IPS-15b (cell line): ENCODE measurements around the gene ADA.

ENCODE experiments used
- H3K27me3 ChIP-seq: one replicate; pipeline ENCODE4 v1.6.1; 2013; ENCODE audit warnings: low read length; ENCODE audit not compliant: control insufficient read depth, insufficient read depth
- H3K36me3 ChIP-seq: one replicate; pipeline ENCODE4 v1.6.1; 2013; ENCODE audit warnings: low read length; ENCODE audit not compliant: control insufficient read depth, insufficient read depth
- H3K4me1 ChIP-seq: one replicate; pipeline ENCODE4 v1.6.1; 2013; ENCODE audit warnings: mild to moderate bottlenecking, low read length; ENCODE audit not compliant: control insufficient read depth, insufficient read depth
- H3K4me3 ChIP-seq: one replicate; pipeline ENCODE4 v1.5.1; 2013; ENCODE audit warnings: low read depth, low read length
- H3K9ac ChIP-seq: one replicate; pipeline ENCODE4 v1.6.1; 2013; ENCODE audit warnings: low read depth, mild to moderate bottlenecking, low read length
- H3K9me3 ChIP-seq: one replicate; pipeline ENCODE4 v1.6.1; 2013; ENCODE audit warnings: mild to moderate bottlenecking, low read length; ENCODE audit not compliant: control insufficient read depth, insufficient read depth

ADA gene

DNA sequence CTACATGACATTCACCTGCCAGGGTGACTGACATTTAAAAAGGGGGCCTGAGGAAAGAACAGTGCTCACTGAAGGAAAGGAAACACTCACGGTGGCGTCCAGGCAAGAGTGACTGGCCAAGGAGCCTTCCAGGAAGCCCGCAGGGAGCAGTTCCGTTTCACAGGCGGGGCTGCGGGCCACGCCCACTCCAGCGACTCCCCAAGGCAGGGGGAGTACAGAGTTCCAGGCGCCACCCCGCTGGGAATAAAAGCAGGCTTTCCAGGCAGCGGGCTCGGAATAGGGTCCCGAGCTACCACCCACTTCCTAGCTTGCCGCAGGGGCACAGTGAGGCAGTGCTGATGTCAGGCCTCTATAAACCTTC, 34.9 kb downstream of the ADA start:
- H3K4me3 ChIP-seq, result peak overlapping the region; percentile 19
- H3K9me3 ChIP-seq, result no peaks in the 10 kb centered on the region
- peaks cover 9% of the 10 kb centered on the region for H3K36me3 ChIP-seq
- no peak overlapping the region for H3K9ac ChIP-seq
- peaks cover 15% of the 10 kb centered on the region for H3K4me1 ChIP-seq
- peaks cover 49% of the 10 kb centered on the region for H3K27me3 ChIP-seq

DNA sequence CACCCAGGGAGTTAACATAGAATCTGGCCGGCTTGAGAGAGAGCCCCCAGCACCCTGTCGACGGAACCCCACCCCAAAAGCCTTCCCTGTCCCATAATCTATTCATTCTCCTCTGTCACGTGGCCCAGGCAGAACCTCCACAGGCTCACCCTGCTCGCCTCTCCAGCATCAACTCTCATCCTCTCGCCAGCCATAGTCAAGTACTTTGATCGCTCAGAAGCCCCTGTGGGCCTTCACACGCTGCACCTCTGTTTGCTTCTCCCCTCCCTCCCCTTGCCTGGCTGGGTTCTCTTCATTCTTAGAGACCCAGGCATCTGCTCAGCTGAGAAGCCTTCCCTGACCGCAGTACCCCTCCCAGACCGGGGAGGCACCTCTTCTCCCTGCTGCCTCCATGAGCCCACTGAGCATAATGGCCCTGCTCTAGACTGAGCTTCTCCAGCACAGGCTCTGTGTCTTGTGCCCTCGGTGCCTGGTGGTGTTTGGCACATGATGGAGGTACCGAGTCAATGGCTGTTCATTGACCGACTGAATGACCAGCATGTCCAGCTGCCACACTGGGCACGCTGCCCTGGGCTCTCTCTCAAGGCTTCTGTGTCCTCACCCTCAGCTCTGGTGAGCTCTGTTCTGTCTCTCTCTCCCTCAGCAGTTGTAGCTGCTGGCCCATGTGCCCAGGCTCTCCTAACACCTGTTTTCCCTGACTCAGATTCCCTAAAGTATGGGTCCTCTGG, 35.5 kb downstream of the ADA start:
- H3K9me3 ChIP-seq, result no peaks in the 10 kb centered on the region
- peaks cover 43% of the 10 kb centered on the region for H3K27me3 ChIP-seq
- peak overlapping the region; percentile 19 for H3K4me3 ChIP-seq
- peaks cover 9% of the 10 kb centered on the region for H3K36me3 ChIP-seq
- no peak overlapping the region for H3K9ac ChIP-seq
- peaks cover 15% of the 10 kb centered on the region for H3K4me1 ChIP-seq

DNA sequence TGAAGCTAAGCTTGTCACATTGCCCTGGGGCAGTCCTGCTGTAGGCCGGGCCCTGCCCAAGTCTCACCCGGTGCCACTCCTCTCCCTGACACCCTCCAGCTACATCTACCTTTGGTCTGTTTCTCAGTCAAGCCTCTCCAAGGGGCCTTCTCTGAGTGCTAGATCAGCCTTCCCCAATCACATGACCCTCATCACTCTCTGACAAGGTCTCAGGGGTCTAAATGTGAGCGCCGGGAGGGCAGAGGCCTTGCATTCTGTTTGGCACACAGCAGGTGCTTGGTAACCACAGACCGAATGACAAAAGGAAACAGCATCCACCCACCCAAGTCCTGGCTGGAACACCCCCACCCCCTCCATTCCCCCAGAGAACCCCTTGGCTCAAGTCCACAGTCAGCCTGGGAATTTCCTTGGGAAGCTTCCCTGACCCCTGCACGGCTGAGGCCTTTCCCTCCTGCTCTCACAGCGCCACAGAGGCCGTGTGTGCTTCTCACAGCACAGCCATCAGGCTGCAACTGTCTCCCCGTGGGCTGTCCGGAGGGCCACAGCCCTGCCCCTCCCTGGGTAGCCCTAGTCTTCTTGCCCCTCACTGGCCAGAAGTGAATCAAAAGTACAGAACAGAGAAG, 36.2 kb downstream of the ADA start:
- Histone ChIP-seq H3K36me3 (peaks cover 7% of the 10 kb centered on the region), H3K27me3 (peaks cover 36% of the 10 kb centered on the region), H3K9me3 (no peaks in the 10 kb centered on the region), H3K4me3 (no peak overlapping the region), H3K9ac (no peak overlapping the region), H3K4me1 (peaks cover 15% of the 10 kb centered on the region)

DNA sequence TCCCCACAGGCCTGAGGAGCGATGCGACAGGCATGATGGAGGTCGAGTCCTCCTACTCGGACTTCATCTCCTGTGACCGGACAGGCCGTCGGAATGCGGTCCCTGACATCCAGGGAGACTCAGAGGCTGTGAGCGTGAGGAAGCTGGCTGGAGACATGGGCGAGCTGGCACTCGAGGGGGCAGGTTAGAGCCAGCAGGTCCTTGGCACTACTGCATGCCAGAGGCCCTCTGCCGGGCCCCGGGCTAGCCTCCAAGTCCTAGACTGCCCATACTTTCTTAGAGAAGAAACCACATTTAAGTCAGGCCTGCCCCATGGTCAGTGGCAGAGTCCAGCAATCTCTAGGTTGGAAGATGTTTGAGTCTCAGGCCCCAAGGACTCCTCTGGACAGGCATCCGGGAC, 37.0 kb downstream of the ADA start:
- Histone ChIP-seq H3K27me3 (peaks cover 28% of the 10 kb centered on the region), H3K36me3 (peaks cover 7% of the 10 kb centered on the region), H3K9ac (no peak overlapping the region), H3K9me3 (no peaks in the 10 kb centered on the region), H3K4me1 (peaks cover 18% of the 10 kb centered on the region), H3K4me3 (no peak overlapping the region)

DNA sequence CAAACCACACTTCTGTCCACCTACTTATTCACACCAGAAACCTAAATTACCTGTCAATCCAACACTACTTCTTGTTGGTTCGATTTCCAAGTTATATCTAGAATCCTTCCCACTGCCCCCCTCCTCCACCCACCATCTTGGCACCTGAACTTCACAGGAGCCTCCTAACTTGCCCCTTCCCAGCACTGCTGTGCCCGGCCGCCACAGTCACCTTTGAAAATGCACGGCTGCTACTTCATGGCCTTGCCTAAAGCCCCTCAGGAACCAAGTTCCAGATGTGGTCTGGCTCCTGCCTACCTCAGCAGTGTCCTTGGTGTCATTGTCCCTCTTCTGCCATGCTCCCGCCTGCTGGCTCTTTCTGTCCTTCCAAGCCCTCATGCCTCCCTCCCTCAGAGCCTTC, 37.9 kb downstream of the ADA start:
- Histone ChIP-seq H3K9ac (no peak overlapping the region), H3K9me3 (no peaks in the 10 kb centered on the region), H3K4me3 (no peak overlapping the region), H3K4me1 (peaks cover 19% of the 10 kb centered on the region), H3K27me3 (peaks cover 19% of the 10 kb centered on the region), H3K36me3 (peaks cover 7% of the 10 kb centered on the region)

DNA sequence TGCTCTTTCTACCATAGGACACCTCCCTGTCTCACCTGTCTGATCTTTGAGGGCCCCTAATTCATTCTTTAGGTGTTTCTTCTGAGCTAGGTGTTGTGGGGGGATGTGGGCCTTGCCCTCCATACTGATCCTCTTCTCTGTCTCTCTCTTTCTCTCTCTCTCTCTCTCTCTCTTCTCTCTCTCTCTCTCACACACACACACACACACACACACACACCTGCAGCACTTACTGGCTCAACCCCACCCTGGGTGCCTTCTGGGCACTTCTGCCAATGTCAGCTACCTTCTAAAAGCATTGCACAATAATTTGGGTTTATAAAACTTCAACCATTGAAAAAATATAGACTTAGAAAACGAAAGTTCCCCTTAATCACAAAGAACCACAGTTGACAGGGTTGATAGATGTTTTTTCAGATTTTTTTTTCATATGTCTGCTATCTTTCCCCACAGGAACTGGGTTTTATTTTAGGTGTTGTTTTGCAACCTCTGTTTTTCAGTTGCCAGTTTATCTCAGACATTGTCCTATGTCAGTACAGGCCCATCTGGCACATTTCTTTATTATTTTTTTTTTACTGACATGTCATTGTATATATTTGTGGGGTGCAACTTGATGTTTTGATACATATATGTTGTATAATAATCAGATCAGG, 41.1 kb downstream of the ADA start:
- Histone ChIP-seq H3K9me3 (no peaks in the 10 kb centered on the region), H3K9ac (no peak overlapping the region), H3K4me1 (peaks cover 4% of the 10 kb centered on the region), H3K36me3 (peaks cover 7% of the 10 kb centered on the region), H3K27me3 (peaks cover 4% of the 10 kb centered on the region), H3K4me3 (no peak overlapping the region)

DNA sequence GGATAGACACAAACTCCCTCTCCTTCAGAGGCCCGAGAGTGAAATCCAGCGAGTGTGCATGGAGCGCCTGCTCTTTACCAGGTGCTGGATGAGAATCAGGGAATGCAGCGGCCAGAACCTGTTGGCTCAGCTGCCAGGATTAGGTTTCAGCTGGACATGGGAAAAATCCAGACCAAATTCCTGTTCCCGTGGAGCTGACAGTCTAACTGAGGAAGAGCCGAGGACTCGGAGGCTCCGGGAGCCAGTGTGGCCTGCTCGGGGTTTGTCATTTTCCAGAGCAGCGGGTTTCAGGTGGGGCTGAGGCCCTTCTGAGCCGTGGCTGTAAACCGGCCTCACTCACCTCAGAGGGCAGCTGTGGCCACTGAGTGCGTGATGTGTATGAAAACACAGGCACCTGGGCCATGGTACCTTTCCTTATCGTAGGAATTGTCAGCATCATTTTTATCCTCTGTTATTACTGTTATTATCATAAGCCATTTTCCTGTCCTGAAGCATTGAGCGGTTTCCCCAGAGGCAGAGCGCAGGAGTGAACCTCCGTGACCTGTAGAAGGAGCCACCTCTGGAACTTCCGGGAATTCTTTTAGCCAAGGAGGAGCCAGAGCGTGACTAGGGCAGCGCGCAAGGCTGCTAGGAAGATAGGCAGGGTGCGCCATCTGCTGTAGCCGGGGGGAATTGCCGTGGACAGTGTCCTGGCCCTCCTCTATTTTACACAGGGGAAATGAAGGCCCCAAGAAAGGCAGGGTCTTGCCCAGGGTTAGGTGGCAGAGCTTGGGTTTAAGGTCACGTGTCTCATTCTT, 41.8 kb downstream of the ADA start:
- Histone ChIP-seq H3K4me3 (no peak overlapping the region), H3K36me3 (peaks cover 4% of the 10 kb centered on the region), H3K9ac (no peak overlapping the region), H3K4me1 (peaks cover 4% of the 10 kb centered on the region), H3K9me3 (no peaks in the 10 kb centered on the region), H3K27me3 (peaks cover 4% of the 10 kb centered on the region)

DNA sequence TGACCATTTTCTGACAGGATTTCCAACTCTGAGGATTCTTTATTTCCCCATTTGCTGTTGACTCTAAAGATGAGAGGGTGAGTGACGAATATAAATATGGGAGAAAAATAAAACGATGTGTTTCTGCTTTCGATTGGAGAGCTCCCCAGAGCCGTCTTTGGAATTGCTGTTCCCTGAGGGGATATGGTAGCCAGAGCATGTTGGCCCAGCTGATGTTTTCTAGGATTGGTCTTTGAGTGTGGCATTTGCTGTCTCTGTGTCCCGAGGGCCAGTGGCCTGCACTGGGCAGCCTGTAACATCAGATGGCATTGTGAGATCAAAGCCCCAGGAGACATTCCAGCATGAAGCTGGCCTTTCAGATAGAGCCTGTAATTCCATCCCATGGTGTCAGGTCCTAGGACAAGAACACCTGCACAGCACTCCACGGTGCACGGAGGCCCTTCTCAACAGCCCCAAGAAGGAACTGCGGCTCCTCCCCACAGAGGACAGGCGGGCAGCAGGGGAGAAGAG, 42.4 kb downstream of the ADA start:
- Histone ChIP-seq H3K9ac (no peak overlapping the region), H3K36me3 (no peaks in the 10 kb centered on the region)

DNA sequence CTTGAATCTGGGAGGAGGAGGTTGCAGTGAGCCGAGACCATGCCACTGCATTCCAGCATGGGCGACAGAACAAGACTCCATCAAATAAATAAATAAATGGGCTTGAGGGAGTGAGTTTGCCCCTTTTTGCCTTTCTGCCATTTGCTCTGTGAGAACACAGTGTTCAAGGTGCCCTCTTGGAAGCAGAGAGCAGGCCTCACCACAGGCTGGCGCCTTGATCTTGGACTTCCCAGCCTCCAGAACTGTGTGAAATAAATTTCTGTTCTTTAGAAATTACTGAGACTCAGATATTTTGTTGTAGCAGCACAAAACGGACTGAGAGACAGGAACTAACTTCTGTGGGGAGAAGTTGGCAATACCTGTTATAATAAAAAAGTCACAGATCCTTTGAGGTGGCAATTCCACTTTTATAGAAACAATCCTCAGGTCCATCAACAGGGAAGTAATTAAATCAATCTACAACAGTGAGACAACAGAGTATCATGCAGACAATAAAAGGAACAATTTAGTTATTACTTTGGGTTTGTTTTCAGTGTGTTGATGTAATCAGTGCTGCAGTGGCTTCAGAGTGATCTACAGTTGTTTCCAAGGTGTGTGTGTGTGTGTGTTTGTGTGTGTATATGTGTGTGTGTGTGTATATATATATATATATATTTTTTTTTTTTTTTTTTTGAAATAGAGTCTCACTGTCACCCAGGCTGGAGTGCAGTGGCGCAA, 44.6 kb downstream of the ADA start:
- peaks cover 4% of the 10 kb centered on the region for H3K4me1 ChIP-seq
- H3K27me3 ChIP-seq, result no peaks in the 10 kb centered on the region
- no peaks in the 10 kb centered on the region for H3K36me3 ChIP-seq
- H3K9ac ChIP-seq, result no peak overlapping the region
- no peaks in the 10 kb centered on the region for H3K9me3 ChIP-seq
- H3K4me3 ChIP-seq, result no peak overlapping the region

More for the DNA sequence above, 42.4 kb downstream of the ADA start:
- Histone ChIP-seq H3K4me1 (peaks cover 4% of the 10 kb centered on the region), H3K9me3 (no peaks in the 10 kb centered on the region), H3K27me3 (peaks cover 4% of the 10 kb centered on the region), H3K4me3 (no peak overlapping the region)

DNA sequence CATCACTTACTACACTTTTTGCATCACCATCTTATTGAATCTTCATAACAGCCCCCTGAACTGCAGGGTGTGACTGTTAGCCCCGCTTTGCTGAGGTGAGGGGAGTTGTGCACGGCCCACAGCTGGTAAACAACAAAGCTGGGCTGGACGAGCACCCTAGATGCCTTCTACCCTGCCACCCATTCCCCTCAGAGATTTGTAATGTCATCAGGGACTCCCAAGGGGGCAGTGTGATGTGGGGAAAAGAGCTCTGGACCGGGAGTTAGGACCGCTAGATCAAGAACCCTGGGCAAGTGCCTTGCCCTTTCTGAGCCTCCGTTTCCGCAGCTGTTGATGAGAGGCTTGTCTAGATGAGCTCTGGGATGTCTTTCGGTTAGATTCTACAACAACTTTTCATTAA, 48.2 kb downstream of the ADA start:
- Histone ChIP-seq H3K9ac (no peak overlapping the region), H3K36me3 (no peaks in the 10 kb centered on the region), H3K4me1 (peaks cover 6% of the 10 kb centered on the region), H3K27me3 (no peaks in the 10 kb centered on the region), H3K9me3 (no peaks in the 10 kb centered on the region), H3K4me3 (no peak overlapping the region)

DNA sequence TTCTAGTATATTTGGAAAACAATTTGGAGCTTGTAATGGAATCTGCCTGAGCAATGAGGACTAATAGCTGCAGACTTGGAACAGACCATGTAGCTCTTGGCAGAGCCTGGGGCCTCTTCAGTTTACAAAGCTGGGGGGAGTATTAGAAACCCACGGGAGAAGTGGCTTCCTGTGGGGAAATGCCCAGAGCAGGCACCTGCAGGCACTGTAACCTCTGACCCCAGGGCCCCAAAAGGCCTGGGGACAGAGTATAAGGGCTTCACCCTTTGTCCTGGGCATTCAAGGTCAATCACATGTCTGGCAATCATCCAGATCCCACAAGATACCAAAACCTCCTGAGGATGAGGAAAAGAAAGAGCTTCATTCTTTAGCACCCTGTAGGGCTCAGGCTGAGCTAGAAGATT, 49.7 kb downstream of the ADA start:
- Histone ChIP-seq H3K27me3 (no peaks in the 10 kb centered on the region), H3K4me1 (peaks cover 8% of the 10 kb centered on the region), H3K4me3 (no peak overlapping the region), H3K9ac (no peak overlapping the region), H3K36me3 (no peaks in the 10 kb centered on the region), H3K9me3 (no peaks in the 10 kb centered on the region)
